GM18867 (cell line): ENCODE measurements around the gene IGFBP5.

Source experiments
- ATAC-seq: cut with Tn5 transposase; IDR thresholded peaks from one replicate; pipeline ENCODE4 v1.9.1; 2021; ENCODE audit warnings: mild to moderate bottlenecking, moderate library complexity; ENCODE audit not compliant: unreplicated experiment

IGFBP5 gene

GRCh38 chr2:216715402-216715974, 20.1 kb upstream of the IGFBP5 start:
- ATAC-seq: no peak

- no peak for ATAC-seq
These were observed 19.0 kb upstream of the IGFBP5 start for GRCh38 chr2:216714376-216714775.

GRCh38 chr2:216713691-216714336, 18.5 kb upstream of the IGFBP5 start:
- no peak for ATAC-seq

DNA sequence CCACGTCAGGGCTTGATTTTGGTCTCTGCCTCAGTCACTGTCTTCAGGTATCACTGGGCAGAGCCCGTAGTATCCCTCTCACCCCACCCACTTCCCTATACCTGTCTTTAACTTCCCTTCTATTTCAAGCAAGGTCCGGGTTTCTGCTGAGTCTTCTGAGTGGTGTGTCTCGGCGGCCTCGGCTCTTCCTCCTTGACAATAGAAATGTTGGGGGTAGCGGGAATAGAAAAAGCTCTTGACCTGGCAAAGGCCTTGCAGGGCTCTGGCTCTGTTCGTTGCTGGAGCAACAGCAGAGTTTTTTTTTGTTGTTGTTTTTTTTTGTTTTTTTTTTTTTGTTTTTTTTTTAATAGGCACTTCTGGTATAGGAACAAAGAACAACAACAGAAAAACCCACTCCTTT, 16.0 kb upstream of the IGFBP5 start:
- ATAC-seq: no peak

GRCh38 chr2:216710551-216711301, 15.4 kb upstream of the IGFBP5 start:
- ATAC-seq: no peak

DNA sequence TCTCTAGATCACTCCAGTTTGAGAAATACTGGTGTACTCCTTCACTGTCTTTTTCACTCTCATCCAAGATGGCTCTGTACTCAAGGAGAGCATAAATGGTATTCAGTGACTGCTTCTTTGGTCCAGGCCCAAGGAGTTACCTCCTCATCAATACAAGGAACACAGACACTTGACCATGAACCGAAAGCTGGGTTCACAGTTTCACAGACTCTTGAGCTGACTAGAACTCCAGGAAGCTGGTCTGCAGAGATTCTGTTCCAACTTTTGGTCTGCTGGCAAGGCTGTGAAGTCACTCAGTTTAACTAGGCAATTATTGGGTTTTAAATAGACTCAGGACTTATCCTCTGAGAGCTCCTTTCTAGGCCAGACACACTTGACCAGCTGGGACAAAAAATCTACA, 7.4 kb upstream of the IGFBP5 start:
- no peak for ATAC-seq

DNA sequence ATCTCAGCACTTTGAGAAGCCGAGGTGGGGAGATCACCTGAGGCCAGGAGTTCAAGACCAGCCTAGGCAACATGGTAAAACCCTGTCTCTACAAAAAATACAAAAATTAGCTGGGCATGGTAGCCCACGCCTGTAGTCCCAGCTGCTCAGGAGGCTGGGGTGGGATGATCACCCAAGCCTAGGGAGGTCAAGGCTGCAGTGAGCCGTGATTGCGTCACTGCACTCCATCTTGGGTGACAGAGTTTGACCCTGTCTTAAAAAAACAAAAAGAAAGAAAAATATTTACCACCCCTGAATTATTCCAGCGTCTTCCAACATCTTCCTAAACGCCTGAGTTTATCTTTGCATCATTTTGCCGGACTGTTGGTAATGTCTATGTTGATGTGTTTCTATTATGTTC, 6.2 kb upstream of the IGFBP5 start:
- no peak for ATAC-seq

- no peak for ATAC-seq
These were observed 5.4 kb upstream of the IGFBP5 start for GRCh38 chr2:216700781-216701180.

- no peak for ATAC-seq
These were observed 4.8 kb upstream of the IGFBP5 start for GRCh38 chr2:216700088-216700567.

DNA sequence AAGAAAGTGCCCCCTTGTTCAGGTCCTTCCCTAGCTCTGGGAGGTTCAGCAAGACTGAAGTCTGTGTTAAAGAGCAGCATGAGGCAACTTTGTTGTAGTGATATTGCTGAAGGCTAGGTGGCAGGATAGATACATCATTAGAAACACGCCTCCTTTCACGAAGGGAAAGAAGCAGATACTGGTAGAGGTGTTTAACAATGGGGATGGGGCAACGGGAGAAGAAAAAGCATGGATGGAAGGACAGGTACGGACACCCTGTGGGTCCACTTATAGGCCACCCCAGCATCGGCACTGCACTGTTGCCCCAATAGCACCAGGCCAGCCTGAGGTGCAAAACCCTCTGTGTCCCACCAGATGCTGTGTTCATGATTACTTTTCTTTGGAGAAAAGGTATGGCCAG, 3.5 kb upstream of the IGFBP5 start:
- ATAC-seq: peak; percentile 72

DNA sequence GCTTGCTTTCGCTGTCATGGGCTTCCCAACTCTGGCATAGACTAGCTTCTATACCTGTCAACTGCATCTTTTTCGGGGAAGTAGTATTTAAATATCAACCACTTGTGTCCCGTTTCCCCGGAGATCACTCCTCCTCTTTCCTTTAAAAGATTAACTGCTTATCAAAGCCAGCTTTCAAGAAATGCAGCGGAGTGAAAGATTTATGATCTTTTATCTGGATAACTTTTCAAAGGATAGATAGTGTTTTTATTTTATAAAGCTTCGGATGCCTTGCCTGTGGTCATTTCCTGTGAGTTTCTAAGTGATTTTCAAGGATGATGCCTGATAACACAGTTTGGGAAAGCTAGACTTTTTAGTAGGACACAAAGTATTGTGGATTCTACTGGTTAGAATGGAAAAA, 2.9 kb upstream of the IGFBP5 start:
- no peak for ATAC-seq

- ATAC-seq: no peak
These were observed 1.6 kb upstream of the IGFBP5 start for GRCh38 chr2:216696751-216697560.

- no peak for ATAC-seq
These were observed 972 bp upstream of the IGFBP5 start for GRCh38 chr2:216696321-216696720.

DNA sequence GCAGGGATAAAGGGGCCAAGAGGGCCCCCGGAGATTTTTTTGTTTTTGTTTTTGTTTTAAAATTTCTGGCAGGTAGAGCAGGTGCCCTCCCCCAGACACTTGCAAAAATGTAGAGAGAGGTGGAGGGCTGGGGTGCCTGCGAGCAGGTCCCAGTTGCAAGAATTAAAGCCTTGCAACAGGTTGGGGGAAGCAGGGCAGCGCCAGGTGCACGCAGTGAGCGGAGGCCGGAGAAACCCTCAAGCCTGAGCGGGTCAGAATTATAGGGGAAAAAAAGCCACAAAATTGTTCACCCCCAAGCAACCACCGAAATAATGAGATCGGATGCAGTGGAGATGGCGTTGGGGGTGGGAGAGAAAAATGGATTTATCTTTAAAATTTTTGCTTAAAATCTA, 527 bp downstream of the IGFBP5 start:
- ATAC-seq: no peak

- ATAC-seq: no peak
These were observed 1.1 kb downstream of the IGFBP5 start for GRCh38 chr2:216694082-216694825.

DNA sequence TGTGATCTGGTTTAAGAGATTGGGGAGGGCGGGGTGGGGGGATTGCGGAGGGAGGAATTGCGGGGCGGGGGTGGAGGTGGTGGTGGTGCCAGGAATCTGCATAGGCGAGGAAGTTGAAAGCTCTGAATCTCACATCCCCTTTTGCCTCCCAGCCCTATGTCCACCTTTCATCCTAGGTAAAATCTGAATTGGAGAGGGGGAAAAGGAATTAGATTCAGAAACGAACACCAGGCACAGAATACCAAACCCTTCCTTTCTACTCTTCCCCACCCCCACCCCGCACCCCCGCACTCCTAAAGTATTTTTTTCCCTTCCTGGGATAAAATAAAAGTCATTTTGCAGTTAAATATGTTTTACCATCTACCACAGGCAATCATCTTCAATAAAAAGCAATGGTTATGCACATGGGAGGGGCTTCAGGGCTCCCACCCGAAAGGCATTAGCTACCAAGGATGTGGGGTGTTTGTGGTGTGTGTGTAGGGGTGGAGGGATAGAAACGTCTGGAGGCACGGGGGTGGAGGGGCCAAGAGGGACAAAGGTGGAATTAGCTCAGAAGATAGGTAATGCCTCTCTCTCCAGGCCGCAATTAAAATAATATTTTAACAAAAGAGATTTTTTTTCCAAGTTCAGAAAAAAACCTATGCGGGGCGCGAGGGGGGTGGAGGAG, 1.8 kb downstream of the IGFBP5 start:
- no peak for ATAC-seq

DNA sequence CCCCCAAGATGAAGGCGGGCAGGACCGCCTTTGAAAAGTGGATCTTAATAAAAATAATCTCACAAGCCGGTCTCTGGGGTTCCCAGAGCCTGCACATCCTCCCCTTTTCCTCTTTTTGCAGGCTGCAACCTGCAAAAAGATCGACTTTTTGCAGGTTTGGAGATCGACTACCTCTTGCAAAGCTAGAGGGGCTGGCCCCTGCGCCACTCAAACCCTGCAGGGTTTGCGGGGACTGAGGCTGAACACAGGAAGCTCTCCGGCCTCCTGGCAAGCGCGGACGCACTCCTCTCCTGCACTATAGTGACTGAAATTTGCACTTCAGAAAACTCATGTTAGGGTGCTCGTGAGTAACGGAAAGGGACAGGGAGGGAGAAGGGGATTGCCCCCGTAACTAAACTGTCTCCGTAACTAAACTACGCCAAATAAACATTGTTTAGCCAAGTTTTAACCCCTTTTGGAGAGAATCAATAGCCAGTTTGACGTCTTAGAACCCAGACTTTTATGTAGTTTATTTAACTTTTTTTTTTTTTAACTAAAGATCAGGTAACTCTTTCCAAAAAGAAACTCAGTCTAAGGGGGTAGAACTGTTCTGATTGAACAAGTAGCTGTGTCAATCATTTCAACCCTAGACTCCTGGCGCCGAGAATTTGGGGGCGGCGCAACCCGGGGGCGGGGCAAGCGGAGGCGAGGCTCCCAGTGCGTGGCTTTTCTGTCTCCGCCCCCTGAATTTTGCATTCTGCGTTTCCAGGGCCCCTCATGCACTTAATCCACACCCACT, 2.5 kb downstream of the IGFBP5 start:
- ATAC-seq: peak; percentile 65

- no peak for ATAC-seq
These were observed 4.3 kb downstream of the IGFBP5 start for GRCh38 chr2:216690853-216691741.
